GM18511 (cell line): ENCODE results near the gene ZNF511.
"Not testable (repeated sequence)": the region's sequence is repeated elsewhere in the genome, so short reads cannot be mapped to it uniquely, and the experiment has no call there.

ENCODE experiments used
- ATAC-seq: cut with Tn5 transposase; IDR thresholded peaks from one replicate; pipeline ENCODE4 v1.9.1; 2021; ENCODE audit warnings: mild to moderate bottlenecking, moderate library complexity; ENCODE audit not compliant: unreplicated experiment

Gene ZNF511

GRCh38 chr10:133313192-133313591, 4.5 kb downstream of the ZNF511 start:
- no peak for ATAC-seq

- no peak for ATAC-seq
Measured at GRCh38 chr10:133314911-133315310, 6.2 kb downstream of the ZNF511 start.

- ATAC-seq: no peak
Measured at GRCh38 chr10:133315847-133316246, 7.1 kb downstream of the ZNF511 start.

GRCh38 chr10:133316266-133316665, 7.6 kb downstream of the ZNF511 start:
- no peak for ATAC-seq

GRCh38 chr10:133316732-133317131, 8.0 kb downstream of the ZNF511 start:
- no peak for ATAC-seq

- peak; percentile 97 for ATAC-seq
Measured at GRCh38 chr10:133318494-133319127, 9.9 kb downstream of the ZNF511 start.

GRCh38 chr10:133320852-133321422, 12.2 kb downstream of the ZNF511 start:
- not testable (repeated sequence) for ATAC-seq

- ATAC-seq: not testable (repeated sequence)
Measured at GRCh38 chr10:133322064-133322709, 13.5 kb downstream of the ZNF511 start.

- peak; percentile 49 for ATAC-seq
Measured at GRCh38 chr10:133324198-133324792, 15.6 kb downstream of the ZNF511 start.

- ATAC-seq: no peak
Measured at GRCh38 chr10:133324857-133325260, 16.1 kb downstream of the ZNF511 start.

GRCh38 chr10:133325440-133326222, 16.9 kb downstream of the ZNF511 start:
- ATAC-seq: no peak

GRCh38 chr10:133326223-133326551, 17.5 kb downstream of the ZNF511 start:
- no peak for ATAC-seq

GRCh38 chr10:133326745-133327650, 18.3 kb downstream of the ZNF511 start:
- ATAC-seq: no peak

- ATAC-seq: no peak
Measured at GRCh38 chr10:133327651-133328357, 19.1 kb downstream of the ZNF511 start.

GRCh38 chr10:133328358-133329343, 19.9 kb downstream of the ZNF511 start:
- ATAC-seq: no peak

GRCh38 chr10:133329491-133330202, 20.9 kb downstream of the ZNF511 start:
- peak; percentile 94 for ATAC-seq

- ATAC-seq: no peak
Measured at GRCh38 chr10:133332936-133333699, 24.4 kb downstream of the ZNF511 start.
